IPS DF 6.9 (cell line): ENCODE data around the gene ADGB.
A peak's percentile ranks its signal among the peaks of the same experiment; 100 is the strongest.
"Not testable (repeated sequence)": the region's sequence is repeated elsewhere in the genome, so short reads cannot be mapped to it uniquely, and the experiment has no call there.

ENCODE experiments used
- DNase-seq: peaks from one replicate; pipeline ENCODE4 v3.0.0-alpha.2; 2013; ENCODE audit warnings: low read depth, low spot score
- H3K27ac ChIP-seq: one replicate; pipeline ENCODE4 v1.5.1; 2013; ENCODE audit warnings: low read length, control low read depth
- H3K27me3 ChIP-seq: 2 replicates; pipeline ENCODE4 v1.6.1; 2013; ENCODE audit warnings: mild to moderate bottlenecking, low read length; ENCODE audit not compliant: control insufficient read depth, insufficient read depth
- H3K36me3 ChIP-seq: 2 replicates; pipeline ENCODE4 v1.6.1; 2013; ENCODE audit warnings: low read length; ENCODE audit not compliant: control insufficient read depth, insufficient read depth
- H3K4me1 ChIP-seq: 2 replicates; pipeline ENCODE4 v1.6.1; 2013; ENCODE audit warnings: low read length; ENCODE audit not compliant: control insufficient read depth, insufficient read depth
- H3K4me3 ChIP-seq: 2 replicates; pipeline ENCODE4 v1.5.1; 2013; ENCODE audit warnings: mild to moderate bottlenecking, low read length
- H3K9me3 ChIP-seq: 2 replicates; pipeline ENCODE4 v1.6.1; 2013; ENCODE audit warnings: low read length, inconsistent platforms; ENCODE audit not compliant: control insufficient read depth, insufficient read depth
- WGBS: extraction: QIAGEN DNeasy Blood & Tissue Kit; methylation state at CpG from one replicate; pipeline ENCODE4 v1.1.7; 2013; ENCODE audit warnings: mixed read lengths, missing lambda C conversion rate; ENCODE audit not compliant: insufficient read length, insufficient coverage; 5-methylcytosine and 5-hydroxymethylcytosine counted together

ADGB gene

DNA sequence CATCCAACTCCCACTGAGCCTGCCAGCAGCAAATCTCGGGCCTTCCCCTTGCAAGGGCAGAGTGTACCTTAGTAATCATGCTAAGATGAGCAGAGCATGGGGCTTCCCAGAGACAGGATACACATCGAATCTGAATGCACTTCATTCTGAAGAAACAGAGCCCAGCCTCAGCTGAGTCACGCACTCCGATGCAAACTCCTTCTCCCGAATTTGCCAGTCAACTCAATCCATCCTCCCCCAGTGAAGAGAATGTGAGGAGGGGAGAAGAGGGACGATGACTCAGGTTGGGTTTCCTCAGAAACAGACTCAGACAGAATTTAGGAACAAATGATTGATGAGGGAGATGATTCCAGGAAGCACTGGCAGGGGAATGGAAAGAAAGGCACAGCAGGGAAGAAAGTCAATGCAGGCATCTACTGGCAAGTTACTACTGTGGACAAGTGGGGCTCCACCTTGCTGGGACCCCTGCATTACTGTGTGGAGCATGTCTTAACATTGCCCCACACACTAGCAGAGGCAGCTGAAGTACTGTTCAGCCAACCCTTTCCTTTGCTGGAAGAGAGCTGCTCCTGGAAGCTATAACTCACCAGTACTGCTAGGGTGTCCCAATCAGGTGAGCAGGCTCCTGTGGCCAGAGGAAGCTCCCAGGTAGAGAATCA is 251.6 kb downstream of the ADGB start:
- H3K4me3 ChIP-seq, result no peak overlapping the region
- DNase-seq, result no peak
- no peaks in the 10 kb centered on the region for H3K9me3 ChIP-seq
- no peaks in the 10 kb centered on the region for H3K27me3 ChIP-seq
- no CpG with 5 or more reads among the region's 6 CpGs for WGBS
- no peaks in the 10 kb centered on the region for H3K36me3 ChIP-seq
- no peak overlapping the region for H3K27ac ChIP-seq
- H3K4me1 ChIP-seq, result peaks cover 6% of the 10 kb centered on the region

DNA sequence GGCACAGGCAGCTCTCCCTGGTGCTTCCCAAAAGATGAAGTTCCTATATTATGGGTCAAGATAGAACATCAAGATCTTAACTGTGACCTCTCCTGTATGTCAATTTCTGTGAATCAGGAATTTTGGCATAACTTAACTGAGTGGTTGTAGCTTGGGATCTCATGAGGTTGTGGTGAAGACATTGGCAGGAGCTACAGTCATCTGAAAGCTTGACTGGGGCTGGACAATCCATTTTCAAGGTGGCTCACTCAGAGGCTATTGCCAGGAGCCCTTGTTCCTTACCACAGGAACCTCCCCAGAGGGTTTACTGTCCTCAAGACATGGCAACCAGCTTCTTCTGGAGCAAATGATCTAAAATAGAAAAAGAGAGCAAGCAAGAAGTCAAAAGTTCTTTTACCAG is 252.2 kb downstream of the ADGB start:
- Histone ChIP-seq H3K27me3 (no peaks in the 10 kb centered on the region), H3K36me3 (no peaks in the 10 kb centered on the region), H3K9me3 (no peaks in the 10 kb centered on the region), H3K4me3 (no peak overlapping the region), H3K4me1 (peaks cover 6% of the 10 kb centered on the region), H3K27ac (no peak overlapping the region)
- no peak for DNase-seq

DNA sequence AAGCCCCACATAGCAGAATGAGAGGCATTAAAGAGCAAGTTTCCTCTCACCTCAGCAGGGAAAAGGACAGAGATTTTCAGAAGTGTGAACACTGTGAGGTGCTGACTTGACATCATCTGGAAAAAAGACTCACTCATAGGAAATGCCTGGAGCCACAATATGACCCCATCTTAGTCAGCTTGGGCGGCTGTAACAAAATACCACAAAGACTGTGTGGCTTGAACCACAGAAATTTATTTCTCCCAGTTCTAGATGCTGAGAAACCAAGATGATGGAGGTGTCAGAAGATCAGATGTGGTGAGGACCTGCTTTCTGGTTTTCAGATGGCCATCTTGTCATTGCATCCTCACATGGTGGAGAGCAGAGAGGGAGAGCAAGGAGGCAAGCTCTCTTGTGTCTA is 253.1 kb downstream of the ADGB start:
- H3K27ac ChIP-seq, result no peak overlapping the region
- no peaks in the 10 kb centered on the region for H3K36me3 ChIP-seq
- H3K9me3 ChIP-seq, result no peaks in the 10 kb centered on the region
- H3K27me3 ChIP-seq, result no peaks in the 10 kb centered on the region
- no CpG with 5 or more reads among the region's 1 CpG for WGBS
- DNase-seq, result no peak
- H3K4me3 ChIP-seq, result no peak overlapping the region
- peaks cover 6% of the 10 kb centered on the region for H3K4me1 ChIP-seq

DNA sequence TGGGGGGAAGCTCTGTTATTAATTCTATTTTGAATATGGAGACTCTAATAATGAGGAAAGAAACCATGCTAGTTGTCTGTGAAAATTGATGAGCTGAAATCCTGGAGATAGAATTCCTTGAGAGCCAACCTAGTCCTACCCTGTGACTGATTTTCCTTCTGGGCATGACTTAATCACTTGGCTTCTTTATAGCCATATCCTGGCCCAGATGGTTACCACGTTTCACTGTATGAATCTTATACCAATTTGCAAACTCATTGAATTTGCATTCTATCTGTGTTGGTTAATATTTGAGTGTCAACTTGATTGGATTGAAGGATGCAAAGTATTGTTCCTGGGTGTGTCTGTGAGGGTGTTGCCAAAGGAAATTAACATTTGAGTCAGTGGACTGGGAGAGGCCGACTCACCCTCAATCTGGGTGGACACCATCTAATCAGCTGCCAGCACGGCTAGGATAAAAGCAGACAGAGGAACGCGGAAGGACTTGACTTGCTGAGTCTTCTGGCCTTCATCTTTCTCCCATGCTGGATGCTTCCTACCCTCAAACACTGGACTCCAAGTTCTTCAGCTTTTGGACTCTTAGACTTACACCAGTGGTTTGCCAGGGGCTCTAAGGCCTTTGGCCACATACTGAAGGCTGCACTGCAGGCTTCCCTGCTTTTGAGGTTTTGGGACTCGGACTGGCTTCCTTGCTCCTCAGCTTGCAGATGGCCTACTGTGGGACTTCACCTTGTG is 255.9 kb downstream of the ADGB start:
- WGBS, result no CpG with 5 or more reads among the region's 6 CpGs
- not testable (repeated sequence) for H3K36me3 ChIP-seq, H3K9me3 ChIP-seq, H3K27me3 ChIP-seq, H3K27ac ChIP-seq, H3K4me3 ChIP-seq, H3K4me1 ChIP-seq, DNase-seq

DNA sequence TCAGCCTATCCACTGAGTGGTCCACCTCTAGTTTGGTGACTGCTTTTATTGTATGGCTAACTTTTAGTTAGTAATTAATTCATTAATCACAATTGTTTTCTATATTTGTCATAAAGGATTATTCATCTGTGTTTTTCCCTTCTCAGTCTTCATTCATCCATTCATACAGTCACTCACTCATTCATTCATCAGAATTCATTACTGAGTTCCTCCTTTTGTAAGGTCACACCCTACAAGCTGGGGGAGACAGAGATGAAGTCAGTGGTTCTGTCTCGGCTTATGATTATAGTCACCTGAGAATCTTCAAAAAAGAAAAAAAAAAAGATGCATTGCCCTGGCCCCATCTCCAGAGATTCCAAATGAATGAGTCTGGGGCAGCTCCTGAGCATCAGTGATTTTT is 257.1 kb downstream of the ADGB start:
- Histone ChIP-seq H3K4me3 (no peak overlapping the region), H3K27ac (no peak overlapping the region), H3K36me3 (no peaks in the 10 kb centered on the region), H3K9me3 (no peaks in the 10 kb centered on the region), H3K27me3 (no peaks in the 10 kb centered on the region), H3K4me1 (no peaks in the 10 kb centered on the region)
- WGBS, result no CpG with 5 or more reads among the region's 1 CpG
- DNase-seq, result no peak

DNA sequence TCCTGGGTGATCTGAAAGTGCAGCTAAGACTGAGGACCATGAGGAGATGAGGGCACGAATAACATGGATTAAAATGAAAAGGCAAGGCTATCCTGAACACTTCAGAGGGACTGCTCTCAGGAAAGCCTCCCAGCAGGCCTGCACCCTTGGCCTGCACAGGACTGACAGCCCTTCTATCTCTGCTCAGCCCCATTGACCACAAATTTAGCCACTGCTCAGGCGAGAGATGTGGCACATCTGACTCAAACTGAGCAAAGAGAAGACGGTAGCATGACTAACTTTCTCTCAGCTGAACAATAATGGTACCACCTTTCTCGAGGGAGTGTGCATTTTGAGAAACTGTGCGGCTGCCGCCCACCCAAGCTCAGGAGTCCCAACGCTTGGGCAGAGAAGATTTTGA is 257.5 kb downstream of the ADGB start:
- Histone ChIP-seq H3K27me3 (no peaks in the 10 kb centered on the region), H3K27ac (no peak overlapping the region), H3K36me3 (no peaks in the 10 kb centered on the region), H3K9me3 (no peaks in the 10 kb centered on the region), H3K4me1 (no peaks in the 10 kb centered on the region), H3K4me3 (no peak overlapping the region)
- no peak for DNase-seq
- no CpG with 5 or more reads among the region's 7 CpGs for WGBS

DNA sequence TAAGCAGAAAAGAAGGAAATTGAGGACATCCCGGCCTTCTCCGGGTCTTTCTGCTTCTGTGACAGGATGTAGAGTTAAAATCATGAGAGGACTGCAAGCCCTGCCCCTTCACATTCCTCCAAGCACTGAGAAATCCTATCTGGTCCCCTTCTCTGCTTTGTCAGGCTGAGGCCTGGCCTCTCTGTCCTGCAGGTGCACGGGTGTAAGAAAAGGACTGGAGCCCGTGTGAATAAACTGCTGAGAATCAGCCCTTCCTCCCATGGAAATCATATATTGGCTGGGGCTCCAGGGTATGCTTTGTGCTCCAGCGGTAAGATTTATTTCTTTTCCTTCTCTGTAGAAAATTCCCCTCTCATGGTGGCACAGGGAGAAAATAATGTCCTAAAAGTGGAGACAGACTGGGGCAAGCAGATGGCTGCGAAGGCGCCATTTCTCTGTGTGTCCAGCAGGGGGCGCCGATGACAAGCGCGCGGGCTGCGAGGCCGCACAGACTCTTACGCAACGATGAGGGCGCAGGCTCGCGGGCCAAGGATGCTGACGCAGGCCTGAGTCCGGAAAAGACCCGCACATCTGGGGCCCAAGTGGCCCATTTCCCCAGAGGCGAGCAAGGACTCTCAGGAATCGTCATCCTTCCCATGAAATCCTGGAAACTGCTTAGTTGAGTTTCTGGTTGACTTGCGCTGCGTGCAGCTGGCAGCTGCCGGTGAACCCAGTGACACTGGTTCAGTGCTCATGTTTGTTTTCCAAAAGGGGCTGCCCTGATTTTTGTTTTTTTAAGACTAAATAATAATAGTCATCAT is 258.6 kb downstream of the ADGB start:
- no peaks in the 10 kb centered on the region for H3K27me3 ChIP-seq
- H3K4me3 ChIP-seq, result peak overlapping the region; percentile 36; the same call in 1 of the 2 replicates
- WGBS, result no CpG with 5 or more reads among the region's 27 CpGs
- H3K9me3 ChIP-seq, result no peaks in the 10 kb centered on the region
- no peak overlapping the region for H3K27ac ChIP-seq
- no peaks in the 10 kb centered on the region for H3K4me1 ChIP-seq
- DNase-seq, result peak; percentile 50
- no peaks in the 10 kb centered on the region for H3K36me3 ChIP-seq

DNA sequence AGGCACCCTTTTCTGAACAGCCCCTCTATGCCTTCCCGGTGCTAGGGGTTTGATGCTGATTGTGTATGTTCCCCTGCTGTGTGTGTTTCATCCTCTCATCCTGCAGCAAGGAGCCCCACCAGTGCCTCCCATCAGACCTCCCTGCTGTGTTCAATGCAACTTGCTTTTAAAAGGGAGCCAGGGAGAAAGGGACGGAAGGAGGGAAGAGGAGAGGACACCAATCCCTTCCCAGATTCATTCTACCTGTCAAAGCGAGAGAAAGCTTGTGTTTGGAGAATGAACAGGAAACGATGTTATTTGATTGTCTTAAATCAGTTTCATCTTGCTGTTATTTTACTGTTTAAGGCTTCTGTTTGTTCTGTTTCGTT is 259.2 kb downstream of the ADGB start:
- Histone ChIP-seq H3K4me1 (no peaks in the 10 kb centered on the region), H3K27ac (no peak overlapping the region), H3K9me3 (no peaks in the 10 kb centered on the region), H3K36me3 (no peaks in the 10 kb centered on the region), H3K4me3 (peak overlapping the region; percentile 36; the same call in 1 of the 2 replicates), H3K27me3 (no peaks in the 10 kb centered on the region)
- no peak for DNase-seq
- no CpG with 5 or more reads among the region's 5 CpGs for WGBS

DNA sequence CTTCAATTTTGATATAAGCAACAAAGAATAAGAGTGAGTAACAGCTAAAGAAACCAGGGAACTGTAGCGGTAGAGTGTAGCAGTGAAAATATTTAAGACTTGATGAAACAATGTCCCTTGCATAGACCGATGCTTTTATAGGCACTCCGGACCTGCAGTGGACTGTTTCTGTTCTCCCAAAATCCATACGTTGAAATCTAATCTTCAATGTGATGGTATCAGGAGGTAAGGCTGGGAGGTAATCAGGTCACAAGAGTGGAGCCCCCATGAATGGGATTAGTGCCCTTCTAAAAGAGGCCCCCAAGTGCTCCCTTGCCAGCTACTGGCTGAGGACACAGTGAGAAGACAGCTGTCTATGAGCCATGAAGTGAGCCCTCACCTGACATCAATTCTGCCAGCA is 260.4 kb downstream of the ADGB start:
- Histone ChIP-seq H3K27me3 (no peaks in the 10 kb centered on the region), H3K9me3 (no peaks in the 10 kb centered on the region), H3K4me1 (no peaks in the 10 kb centered on the region), H3K36me3 (no peaks in the 10 kb centered on the region), H3K4me3 (no peak overlapping the region), H3K27ac (no peak overlapping the region)
- no peak for DNase-seq
- no CpG with 5 or more reads among the region's 4 CpGs for WGBS

DNA sequence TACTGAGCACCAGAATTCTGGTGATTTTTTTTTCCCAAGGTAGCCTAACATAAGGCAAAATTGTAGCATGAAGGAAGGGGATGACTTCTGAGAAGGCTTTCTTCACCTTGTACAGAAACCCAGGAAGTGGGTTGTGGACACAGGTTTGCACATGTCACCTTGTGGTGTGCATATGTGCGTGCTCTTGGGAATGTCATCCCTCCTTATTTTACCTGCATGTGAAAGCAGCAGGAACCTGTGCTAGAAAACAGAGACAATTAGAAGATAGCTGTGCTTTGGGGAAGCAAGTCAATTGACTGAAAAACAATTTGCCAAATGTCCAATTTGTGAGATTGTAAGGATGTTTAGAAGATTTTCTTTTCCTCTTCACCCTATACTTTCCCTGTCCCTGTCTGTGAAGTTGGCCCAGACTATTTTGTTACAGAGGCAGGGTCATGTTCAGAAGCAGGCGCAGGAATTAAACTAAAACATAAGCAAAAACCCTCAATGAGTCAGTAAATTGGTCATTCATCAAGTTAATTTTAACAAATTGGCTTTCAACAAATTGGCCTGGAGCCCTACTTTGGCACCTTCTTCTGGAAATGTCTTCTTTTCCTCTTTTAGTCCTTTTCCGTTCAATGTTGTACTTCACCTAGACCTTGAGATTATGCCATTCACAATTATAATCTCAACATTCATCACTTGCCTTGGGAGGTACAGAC is 261.2 kb downstream of the ADGB start:
- Histone ChIP-seq H3K4me1 (no peaks in the 10 kb centered on the region), H3K9me3 (no peaks in the 10 kb centered on the region), H3K4me3 (no peak overlapping the region), H3K36me3 (no peaks in the 10 kb centered on the region), H3K27me3 (no peaks in the 10 kb centered on the region), H3K27ac (no peak overlapping the region)
- DNase-seq, result no peak
- WGBS, result no CpG with 5 or more reads among the region's 3 CpGs
